Lung (tissue), 12 donors: Measurements from ENCODE around the gene OCSTAMP. TPM values are rescaled to one million over a fixed set of nuclear protein-coding genes. Genes with fewer than 3 reads are reported as not detected.
A peak's percentile ranks its signal among the peaks of the same experiment; 100 is the strongest.

ENCODE experiments used
- ATAC-seq: fragments of 200-7000 bp; cut with Tn5 transposase; one replicate; pipeline ENCODE4 v1.9.1; 2020; ENCODE audit warnings: moderate number of reproducible peaks; ENCODE audit not compliant: insufficient read depth, low FRiP score
- DNase-seq, 3 donors: peaks; one replicate each; pipeline ENCODE4 v3.0.0-alpha.2; 2013 to 2017
- H3K27ac ChIP-seq, 2 donors: one replicate each; pipeline ENCODE4 v1.5.1; 2013; ENCODE audit warnings: mild to moderate bottlenecking in 2 of 2, moderate library complexity in 2 of 2, control low read depth in 1 of 2, inconsistent platforms in 1 of 2, low read depth in 1 of 2, low read length in 1 of 2
- H3K27me3 ChIP-seq, 3 donors: one replicate each; pipeline ENCODE4 v1.5.1; 2013; ENCODE audit warnings: low read length in 2 of 3; ENCODE audit not compliant: control insufficient read depth in 3 of 3, insufficient read depth in 3 of 3
- H3K36me3 ChIP-seq, 4 donors: one replicate each; pipeline ENCODE4 v1.5.1; 2013; ENCODE audit warnings: low read length in 4 of 4, mild to moderate bottlenecking in 1 of 4, moderate library complexity in 1 of 4; ENCODE audit not compliant: control insufficient read depth in 4 of 4, insufficient read depth in 4 of 4
- H3K4me1 ChIP-seq, 5 donors: one replicate each; pipeline ENCODE4 v1.5.1; 2013; ENCODE audit warnings: low read length in 5 of 5, mild to moderate bottlenecking in 2 of 5, moderate library complexity in 1 of 5; ENCODE audit not compliant: control insufficient read depth in 5 of 5, insufficient read depth in 5 of 5
- H3K4me3 ChIP-seq: one replicate; pipeline ENCODE4 v1.5.1; 2013; ENCODE audit warnings: mild to moderate bottlenecking, control low read depth, moderate library complexity
- H3K9ac ChIP-seq, 2 donors: one replicate each; pipeline ENCODE4 v1.5.1; 2013; ENCODE audit warnings: low read length in 2 of 2, control low read depth in 1 of 2; ENCODE audit not compliant: insufficient read depth in 1 of 2
- H3K9me3 ChIP-seq, 4 donors: one replicate each; pipeline ENCODE4 v1.5.1; 2013; ENCODE audit warnings: low read length in 3 of 4, mild to moderate bottlenecking in 1 of 4, moderate library complexity in 1 of 4; ENCODE audit not compliant: control insufficient read depth in 4 of 4, insufficient read depth in 3 of 4
- CTCF ChIP-seq: IDR thresholded peaks from 2 replicates; pipeline ENCODE4 v1.5.1; 2012; ENCODE audit warnings: mild to moderate bottlenecking; ENCODE audit errors: control extremely low read depth, extremely low read depth
- WGBS, 2 donors: extraction: QIAGEN DNeasy Blood & Tissue Kit; methylation state at CpG; one replicate each; pipeline ENCODE4 v1.1.7; 2013; 5-methylcytosine and 5-hydroxymethylcytosine counted together
- polyA plus RNA-seq, 2 donors: library from polyadenylated mRNA; stranded (reverse); fragments of 200-250 nt; gene quantifications; one replicate each; pipeline ENCODE4 v1.2.1, GENCODE V29; 2013
- total RNA-seq, 2 donors: library from RNA; depleted of rRNA in 1 of 2; stranded (reverse); fragments of >200 nt in 1 of 2; gene quantifications; one replicate each; pipeline ENCODE4 v1.2.1, GENCODE V29; 2014 to 2021
- donor health status: control.
- donor health status: control.
- donor health status: Bipolar disorder and iron deficiency.
- donor health status: healthy.
- donor health status: DM: yes; HTN: yes; CAD: no.

The OCSTAMP gene
- total and polyA plus RNA-seq, 4 donors = 0.11 TPM; not detected in 3

GRCh38 chr20:46558511-46558959, 8.1 kb upstream of the OCSTAMP start:
- H3K9me3 ChIP-seq = no peaks in the 10 kb centered on the region
- WGBS, 2 donors = 60 to 72% methylated on average over 5 of the region's 5 CpGs
- peaks cover 0 to 19% (median 0%) of the 10 kb centered on the region in 5 donors for H3K4me1 ChIP-seq
- DNase-seq (peak in 1 of 3 donors; percentile 21), ATAC-seq (peak; percentile 53)
- no peak overlapping the region for H3K9ac ChIP-seq
- TF ChIP-seq CTCF = no peak
- no peaks in the 10 kb centered on the region for H3K27me3 ChIP-seq
- no peaks in the 10 kb centered on the region for H3K36me3 ChIP-seq
- H3K27ac ChIP-seq = no peak overlapping the region
- H3K4me3 ChIP-seq = no peak overlapping the region

GRCh38 chr20:46557231-46557956, 6.9 kb upstream of the OCSTAMP start:
- peaks cover 0 to 8% (median 0%) of the 10 kb centered on the region in 5 donors for H3K4me1 ChIP-seq
- DNase-seq = peak in 2 of 3 donors; percentile 5 to 35
- WGBS, 2 donors = 58 to 76% methylated on average over 8 of the region's 8 CpGs
- TF ChIP-seq CTCF = no peak
- H3K4me3 ChIP-seq = no peak overlapping the region
- no peak for ATAC-seq
- H3K36me3 ChIP-seq = no peaks in the 10 kb centered on the region
- H3K27me3 ChIP-seq = no peaks in the 10 kb centered on the region
- H3K9ac ChIP-seq = no peak overlapping the region
- H3K9me3 ChIP-seq = no peaks in the 10 kb centered on the region
- H3K27ac ChIP-seq = no peak overlapping the region

GRCh38 chr20:46555370-46555956, 5.0 kb upstream of the OCSTAMP start:
- ATAC-seq = no peak
- Histone ChIP-seq H3K27ac (no peak overlapping the region), H3K9me3 (no peaks in the 10 kb centered on the region), H3K36me3 (no peaks in the 10 kb centered on the region), H3K27me3 (no peaks in the 10 kb centered on the region), H3K4me3 (no peak overlapping the region), H3K4me1 (no peaks in the 10 kb centered on the region), H3K9ac (no peak overlapping the region)
- 82 to 94% methylated on average over 4 of the region's 4 CpGs for WGBS, 2 donors
- no peak for TF ChIP-seq CTCF
- no peak for DNase-seq
